Esophagus mucosa (tissue), 1 donor: ENCODE measurements around the gene DPY19L3. TPM values are rescaled to one million over a fixed set of nuclear protein-coding genes. Genes with fewer than 3 reads are reported as not detected.
"Not testable (repeated sequence)": the region's sequence is repeated elsewhere in the genome, so short reads cannot be mapped to it uniquely, and the experiment has no call there.

Experiments
- ATAC-seq: fragments of 200-7000 bp; cut with Tn5 transposase; one replicate; pipeline ENCODE4 v1.9.1; 2020
- total RNA-seq: library from RNA; stranded (reverse); gene quantifications from one replicate; pipeline ENCODE4 v1.2.4, GENCODE V29; 2023
- donor health status: DM: yes; HTN: yes; CAD: no.

The DPY19L3 gene
- total RNA-seq, 1 donor from 2014 or later, result 9.0 TPM

- no peak for ATAC-seq
Measured at GRCh38 chr19:32450217-32450616, 44.6 kb downstream of the DPY19L3 start.

GRCh38 chr19:32453736-32454135 is 48.2 kb downstream of the DPY19L3 start:
- ATAC-seq, result no peak

GRCh38 chr19:32456406-32456805 is 50.8 kb downstream of the DPY19L3 start:
- no peak for ATAC-seq

- ATAC-seq, result no peak
Measured at GRCh38 chr19:32457571-32458158, 52.1 kb downstream of the DPY19L3 start.

- no peak for ATAC-seq
Measured at GRCh38 chr19:32458500-32459123, 53.0 kb downstream of the DPY19L3 start.

GRCh38 chr19:32459204-32459865 is 53.8 kb downstream of the DPY19L3 start:
- no peak for ATAC-seq

GRCh38 chr19:32460476-32460875 is 54.9 kb downstream of the DPY19L3 start:
- no peak for ATAC-seq

- ATAC-seq, result no peak
Measured at GRCh38 chr19:32464279-32464678, 58.7 kb downstream of the DPY19L3 start.

GRCh38 chr19:32465176-32465575 is 59.6 kb downstream of the DPY19L3 start:
- no peak for ATAC-seq

- no peak for ATAC-seq
Measured at GRCh38 chr19:32469795-32470194, 64.2 kb downstream of the DPY19L3 start.

GRCh38 chr19:32471095-32471494 is 65.5 kb downstream of the DPY19L3 start:
- ATAC-seq, result no peak

- ATAC-seq, result no peak
Measured at GRCh38 chr19:32471811-32472210, 66.2 kb downstream of the DPY19L3 start.

- no peak for ATAC-seq
Measured at GRCh38 chr19:32475141-32476031, 69.8 kb downstream of the DPY19L3 start.

GRCh38 chr19:32476032-32476350 is 70.4 kb downstream of the DPY19L3 start:
- ATAC-seq, result no peak

GRCh38 chr19:32480321-32480720 is 74.8 kb downstream of the DPY19L3 start:
- no peak for ATAC-seq

GRCh38 chr19:32483574-32483973 is 78.0 kb downstream of the DPY19L3 start:
- no peak for ATAC-seq

- ATAC-seq, result no peak
Measured at GRCh38 chr19:32489971-32490370, 84.4 kb downstream of the DPY19L3 start.

- no peak for ATAC-seq
Measured at GRCh38 chr19:32497391-32497790, 91.8 kb downstream of the DPY19L3 start.

GRCh38 chr19:32498648-32499200 is 93.2 kb downstream of the DPY19L3 start:
- no peak for ATAC-seq

GRCh38 chr19:32512498-32512897 is 106.9 kb downstream of the DPY19L3 start:
- ATAC-seq, result not testable (repeated sequence)

GRCh38 chr19:32519023-32519422 is 113.5 kb downstream of the DPY19L3 start:
- ATAC-seq, result no peak

- no peak for ATAC-seq
Measured at GRCh38 chr19:32522967-32523366, 117.4 kb downstream of the DPY19L3 start.

- no peak for ATAC-seq
Measured at GRCh38 chr19:32526895-32527294, 121.3 kb downstream of the DPY19L3 start.
